Kidney epithelial cell (primary cell): ENCODE measurements around the gene HMGCLL1. TPM values are rescaled to one million over a fixed set of nuclear protein-coding genes. Genes with fewer than 3 reads are reported as not detected.

Experiments used
- DNase-seq: peaks from one replicate; pipeline ENCODE4 v3.0.0-alpha.2; 2010; ENCODE audit warnings: low read depth
- H3K27me3 ChIP-seq: 2 replicates; pipeline ENCODE4 v1.6.0; 2011; ENCODE audit warnings: low read length; ENCODE audit not compliant: control insufficient read depth, insufficient read depth
- H3K36me3 ChIP-seq: 2 replicates; pipeline ENCODE4 v1.5.1; 2011; ENCODE audit warnings: low read length; ENCODE audit not compliant: control insufficient read depth, insufficient read depth
- H3K4me3 ChIP-seq: 2 replicates; pipeline ENCODE4 v1.5.1; 2011; ENCODE audit warnings: low read depth, mild to moderate bottlenecking, control low read depth, low read length
- CTCF ChIP-seq: IDR thresholded peaks from 2 replicates; pipeline ENCODE4 v1.5.1; 2011; ENCODE audit warnings: mild to moderate bottlenecking, moderate library complexity, low read length, control low read depth, inconsistent platforms; ENCODE audit not compliant: insufficient read depth, poor library complexity, severe bottlenecking
- total RNA-seq: library from RNA; depleted of rRNA; stranded (reverse); fragments of >200 nt; gene quantifications from 2 replicates; pipeline ENCODE4 v1.2.3, GENCODE V29; 2015

HMGCLL1 gene
- total RNA-seq, 1 donor from 2014 or later, result 0.25 TPM

DNA sequence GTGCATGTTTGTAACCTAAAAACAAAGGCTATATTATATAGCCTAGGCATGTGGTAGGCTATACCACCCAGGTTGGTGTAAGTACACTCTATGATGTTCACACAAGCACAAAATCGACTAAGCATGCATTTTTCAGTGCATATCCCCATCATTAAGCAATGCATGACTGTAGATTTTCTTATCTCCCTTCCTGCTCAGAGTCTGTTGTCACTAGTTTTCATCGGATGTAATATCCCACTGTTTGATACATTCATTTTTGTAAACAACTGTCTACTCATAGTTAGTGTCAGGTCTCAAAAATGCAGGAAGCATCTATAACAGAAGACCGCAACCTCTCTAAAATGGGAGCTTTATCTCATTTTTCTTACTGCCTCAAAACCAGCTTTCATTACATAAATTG lies 181.0 kb downstream of the HMGCLL1 start:
- TF ChIP-seq CTCF, result no peak
- no peaks in the 10 kb centered on the region for H3K36me3 ChIP-seq
- no peaks in the 10 kb centered on the region for H3K27me3 ChIP-seq
- no peak overlapping the region for H3K4me3 ChIP-seq
- DNase-seq, result no peak

GRCh38 chr6:55395871-55396270 lies 183.1 kb downstream of the HMGCLL1 start:
- Histone ChIP-seq H3K36me3 (no peaks in the 10 kb centered on the region), H3K4me3 (no peak overlapping the region), H3K27me3 (no peaks in the 10 kb centered on the region)
- TF ChIP-seq CTCF, result no peak
- no peak for DNase-seq

- no peak for DNase-seq
- Histone ChIP-seq H3K4me3 (no peak overlapping the region), H3K27me3 (no peaks in the 10 kb centered on the region)
Measured at GRCh38 chr6:55388211-55388610, 190.8 kb downstream of the HMGCLL1 start.

More at GRCh38 chr6:55388211-55388610, 190.8 kb downstream of the HMGCLL1 start:
- TF ChIP-seq CTCF, result no peak
- H3K36me3 ChIP-seq, result no peaks in the 10 kb centered on the region
